ENCODE data around the gene RNU6-1. TPM values are rescaled to one million over a fixed set of nuclear protein-coding genes. Genes with fewer than 3 reads are reported as not detected.
A peak's percentile ranks its signal among the peaks of the same experiment; 100 is the strongest.

RNU6-1 gene
- total and polyA plus RNA-seq, 2 donors from 2014 or later, result not detected

DNA sequence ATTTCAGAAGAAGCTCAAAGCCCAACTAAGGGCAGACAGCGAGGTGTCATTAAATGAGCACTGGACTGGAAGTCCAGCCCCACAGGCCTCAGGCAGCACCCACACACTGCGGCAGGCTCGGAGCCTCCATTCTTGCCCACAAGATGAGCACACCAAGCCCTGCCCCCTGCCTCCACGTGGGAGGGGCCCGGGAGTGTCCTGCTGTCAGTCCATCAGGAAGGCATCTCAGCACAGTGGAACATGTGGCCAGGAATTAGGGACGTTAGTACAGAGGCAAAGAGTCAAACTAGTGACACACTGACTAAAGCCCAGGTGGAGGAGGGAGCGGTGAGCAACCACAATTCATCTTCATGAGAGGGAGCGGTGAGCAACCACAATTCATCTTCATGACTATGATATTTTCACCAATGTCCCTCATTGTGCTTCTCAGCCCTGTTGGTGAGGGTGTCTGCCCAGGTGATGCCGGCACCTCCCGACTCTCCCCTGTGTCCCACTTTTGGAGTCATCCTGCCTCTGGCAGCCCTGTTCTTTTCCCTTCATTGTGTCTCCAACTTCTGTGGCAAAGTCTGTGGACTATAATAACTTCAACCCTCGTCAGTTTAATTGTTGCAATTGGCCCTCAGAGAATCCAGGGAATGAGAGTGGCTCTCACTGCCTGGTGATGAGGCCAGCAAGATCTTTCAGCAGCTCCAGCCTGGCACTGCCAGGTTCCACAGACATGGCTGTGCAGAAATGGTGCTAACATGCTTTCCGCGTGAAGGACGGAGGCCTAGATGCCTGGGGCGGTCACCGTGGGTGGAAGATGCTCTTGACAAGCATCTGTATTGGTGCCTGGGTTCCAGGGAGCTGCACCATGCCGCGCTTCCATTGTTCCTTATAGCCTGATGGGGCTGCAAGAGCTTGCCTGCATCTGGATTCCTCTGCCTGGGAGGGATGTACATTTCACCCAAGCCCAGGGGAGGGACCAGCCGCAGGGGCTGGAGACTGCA, 37.6 kb downstream of the RNU6-1 start:
- Histone ChIP-seq H3K4me1 (ENCODE audit: control insufficient read depth in 2 of 3, insufficient read depth in 2 of 3, low read depth in 1 of 3, low read length in 3 of 3) (peaks cover 0 to 6% (median 0%) of the 10 kb centered on the region in 3 donors), H3K9ac (ENCODE audit: low read length in 3 of 3) (no peak overlapping the region), H3K36me3 (ENCODE audit: control insufficient read depth in 2 of 3, insufficient read depth in 3 of 3, low read length in 3 of 3) (peaks cover 0 to 2% (median 0%) of the 10 kb centered on the region in 3 donors), H3K9me3 (ENCODE audit: control insufficient read depth in 2 of 3, insufficient read depth in 1 of 3, low read length in 3 of 3) (no peaks in the 10 kb centered on the region), H3K27me3 (ENCODE audit: control insufficient read depth, insufficient read depth, low read length) (no peaks in the 10 kb centered on the region), H3K27ac (ENCODE audit: low read depth in 2 of 2, low read length in 2 of 2) (no peak overlapping the region), H3K4me3 (ENCODE audit: low read length in 3 of 3) (no peak overlapping the region)
- FAIRE-seq (no peak), DNase-seq (peak in 2 of 5 donors; percentile 5 to 53)
- TF ChIP-seq, protein P1, sequence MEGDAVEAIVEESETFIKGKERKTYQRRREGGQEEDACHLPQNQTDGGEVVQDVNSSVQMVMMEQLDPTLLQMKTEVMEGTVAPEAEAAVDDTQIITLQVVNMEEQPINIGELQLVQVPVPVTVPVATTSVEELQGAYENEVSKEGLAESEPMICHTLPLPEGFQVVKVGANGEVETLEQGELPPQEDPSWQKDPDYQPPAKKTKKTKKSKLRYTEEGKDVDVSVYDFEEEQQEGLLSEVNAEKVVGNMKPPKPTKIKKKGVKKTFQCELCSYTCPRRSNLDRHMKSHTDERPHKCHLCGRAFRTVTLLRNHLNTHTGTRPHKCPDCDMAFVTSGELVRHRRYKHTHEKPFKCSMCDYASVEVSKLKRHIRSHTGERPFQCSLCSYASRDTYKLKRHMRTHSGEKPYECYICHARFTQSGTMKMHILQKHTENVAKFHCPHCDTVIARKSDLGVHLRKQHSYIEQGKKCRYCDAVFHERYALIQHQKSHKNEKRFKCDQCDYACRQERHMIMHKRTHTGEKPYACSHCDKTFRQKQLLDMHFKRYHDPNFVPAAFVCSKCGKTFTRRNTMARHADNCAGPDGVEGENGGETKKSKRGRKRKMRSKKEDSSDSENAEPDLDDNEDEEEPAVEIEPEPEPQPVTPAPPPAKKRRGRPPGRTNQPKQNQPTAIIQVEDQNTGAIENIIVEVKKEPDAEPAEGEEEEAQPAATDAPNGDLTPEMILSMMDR (IDR thresholded peaks at IDR 0.05; ENCODE audit: borderline replicate concordance, extremely low read depth, insufficient read depth), result no peak
- intact Hi-C loops (cut with DNase I), result no loop called here

- no peak overlapping the region for H3K9ac ChIP-seq (ENCODE audit: low read length in 3 of 3)
- no peaks in the 10 kb centered on the region for H3K27me3 ChIP-seq (ENCODE audit: control insufficient read depth, insufficient read depth, low read length)
- H3K4me1 ChIP-seq (ENCODE audit: control insufficient read depth in 2 of 3, insufficient read depth in 2 of 3, low read depth in 1 of 3, low read length in 3 of 3), result peaks cover 0 to 4% (median 0%) of the 10 kb centered on the region in 3 donors
- no peaks in the 10 kb centered on the region for H3K36me3 ChIP-seq (ENCODE audit: control insufficient read depth in 2 of 3, insufficient read depth in 3 of 3, low read length in 3 of 3)
- intact Hi-C loops (cut with DNase I), result no loop called here
- H3K27ac ChIP-seq (ENCODE audit: low read depth in 2 of 2, low read length in 2 of 2), result no peak overlapping the region
- TF ChIP-seq, protein P1 (IDR thresholded peaks at IDR 0.05; ENCODE audit: borderline replicate concordance, extremely low read depth, insufficient read depth), result no peak
- DNase-seq (peak in 1 of 5 donors; percentile 1), FAIRE-seq (no peak)
- H3K9me3 ChIP-seq (ENCODE audit: control insufficient read depth in 2 of 3, insufficient read depth in 1 of 3, low read length in 3 of 3), result no peaks in the 10 kb centered on the region
- no peak overlapping the region for H3K4me3 ChIP-seq (ENCODE audit: low read length in 3 of 3)
Observed at GRCh38 chr15:67801142-67801541, 38.7 kb downstream of the RNU6-1 start.

- intact Hi-C loops (cut with DNase I), result no loop called here
- Histone ChIP-seq H3K27me3 (ENCODE audit: control insufficient read depth, insufficient read depth, low read length) (no peaks in the 10 kb centered on the region), H3K9ac (ENCODE audit: low read length in 3 of 3) (no peak overlapping the region), H3K27ac (ENCODE audit: low read depth in 2 of 2, low read length in 2 of 2) (no peak overlapping the region), H3K36me3 (ENCODE audit: control insufficient read depth in 2 of 3, insufficient read depth in 3 of 3, low read length in 3 of 3) (no peaks in the 10 kb centered on the region), H3K9me3 (ENCODE audit: control insufficient read depth in 2 of 3, insufficient read depth in 1 of 3, low read length in 3 of 3) (peaks cover 0 to 5% (median 0%) of the 10 kb centered on the region in 3 donors), H3K4me1 (ENCODE audit: control insufficient read depth in 2 of 3, insufficient read depth in 2 of 3, low read depth in 1 of 3, low read length in 3 of 3) (no peaks in the 10 kb centered on the region), H3K4me3 (ENCODE audit: low read length in 3 of 3) (no peak overlapping the region)
- DNase-seq (no peak), FAIRE-seq (no peak)
- TF ChIP-seq, protein P1 (IDR thresholded peaks at IDR 0.05; ENCODE audit: borderline replicate concordance, extremely low read depth, insufficient read depth), result no peak
Observed at GRCh38 chr15:67799801-67800205, 40.0 kb downstream of the RNU6-1 start.
